Osteoblast (primary cell): ENCODE measurements around the gene SMAD3. TPM values are rescaled to one million over a fixed set of nuclear protein-coding genes. Genes with fewer than 3 reads are reported as not detected.

Source experiments
- DNase-seq: peaks from one replicate; pipeline ENCODE4 v3.0.0; 2011; ENCODE audit warnings: low spot score, mixed read lengths; ENCODE audit not compliant: insufficient read length; ENCODE audit errors: missing footprints
- H2AFZ ChIP-seq: 2 replicates; pipeline ENCODE4 v1.6.0; 2011; ENCODE audit warnings: mild to moderate bottlenecking, low read length
- H3K27ac ChIP-seq: 2 replicates; pipeline ENCODE4 v1.5.1; 2011; ENCODE audit warnings: mild to moderate bottlenecking, low read depth, low read length, moderate library complexity
- H3K27me3 ChIP-seq: 2 replicates; pipeline ENCODE4 v1.6.0; 2012; ENCODE audit warnings: mild to moderate bottlenecking, control low read depth, inconsistent platforms, low read length, moderate library complexity; ENCODE audit not compliant: insufficient read depth
- H3K36me3 ChIP-seq: 2 replicates; pipeline ENCODE4 v1.5.1; 2011; ENCODE audit warnings: mild to moderate bottlenecking, low read length, control low read depth, moderate library complexity; ENCODE audit not compliant: insufficient read depth
- H3K4me1 ChIP-seq: 2 replicates; pipeline ENCODE4 v1.5.1; 2011; ENCODE audit warnings: mild to moderate bottlenecking, low read length, control low read depth, moderate library complexity; ENCODE audit not compliant: insufficient read depth
- H3K4me2 ChIP-seq: 2 replicates; pipeline ENCODE4 v1.6.0; 2011; ENCODE audit warnings: mild to moderate bottlenecking, low read length; ENCODE audit not compliant: insufficient read depth
- H3K4me3 ChIP-seq: fragments of 200-600 bp; sonication (generic); 3 replicates; pipeline ENCODE4 v1.5.1; 2012; ENCODE audit warnings: mild to moderate bottlenecking, low read length, inconsistent platforms; ENCODE audit not compliant: insufficient read depth
- H3K79me2 ChIP-seq: 2 replicates; pipeline ENCODE4 v1.6.0; 2012; ENCODE audit warnings: mild to moderate bottlenecking, low read length, control low read depth, inconsistent platforms; ENCODE audit not compliant: insufficient read depth
- H3K9me3 ChIP-seq: 2 replicates; pipeline ENCODE4 v1.5.1; 2011; ENCODE audit warnings: low read depth, low read length, control low read depth
- H4K20me1 ChIP-seq: 2 replicates; pipeline ENCODE4 v1.6.0; 2012; ENCODE audit warnings: mild to moderate bottlenecking, low read length, control low read depth; ENCODE audit not compliant: insufficient read depth
- CTCF ChIP-seq: IDR thresholded peaks from 2 replicates; pipeline ENCODE4 v1.5.1; 2011; ENCODE audit warnings: mild to moderate bottlenecking, low read depth, low read length, moderate library complexity; ENCODE audit errors: extremely low read depth
- total RNA-seq: library from RNA; depleted of rRNA; stranded (reverse); fragments of >200 nt; gene quantifications from 2 replicates; pipeline ENCODE4 v1.2.3, GENCODE V29; 2012

Gene SMAD3
- total RNA-seq, 1 donor: 60.1 TPM

GRCh38 chr15:67031331-67031730, 34.1 kb upstream of the SMAD3 start:
- Histone ChIP-seq H3K79me2 (no peaks in the 10 kb centered on the region), H3K36me3 (no peaks in the 10 kb centered on the region), H3K4me2 (no peak overlapping the region), H3K9me3 (no peaks in the 10 kb centered on the region), H3K4me3 (no peak overlapping the region), H3K27ac (no peak overlapping the region), H2AFZ (no peak overlapping the region), H4K20me1 (no peaks in the 10 kb centered on the region), H3K4me1 (peaks cover 22% of the 10 kb centered on the region), H3K27me3 (no peaks in the 10 kb centered on the region)
- no peak for DNase-seq
- no peak for TF ChIP-seq CTCF

DNA sequence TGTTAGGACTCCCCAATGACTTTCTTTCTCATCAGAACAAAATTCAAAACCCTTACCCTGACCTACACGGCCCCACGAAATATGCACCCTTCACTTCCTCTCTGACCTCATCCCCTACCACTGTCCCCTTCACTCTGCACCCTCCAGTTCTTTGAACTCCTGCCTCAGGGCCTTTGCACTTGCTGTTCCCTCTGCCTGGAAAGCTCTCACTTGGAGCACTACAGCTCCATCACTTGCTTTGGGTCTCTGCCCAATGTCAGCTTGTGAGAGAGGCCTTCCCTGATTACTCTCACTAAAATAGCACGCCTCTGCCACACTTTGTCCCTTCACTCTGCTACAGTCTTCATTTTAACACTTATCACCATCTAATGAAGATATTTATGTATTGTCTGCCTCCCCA, 32.8 kb upstream of the SMAD3 start:
- no peaks in the 10 kb centered on the region for H3K36me3 ChIP-seq
- no peaks in the 10 kb centered on the region for H3K79me2 ChIP-seq
- H3K4me1 ChIP-seq: peaks cover 18% of the 10 kb centered on the region
- no peak for DNase-seq
- no peak for TF ChIP-seq CTCF
- no peaks in the 10 kb centered on the region for H4K20me1 ChIP-seq
- H3K4me2 ChIP-seq: no peak overlapping the region
- H3K4me3 ChIP-seq: no peak overlapping the region
- H3K27me3 ChIP-seq: no peaks in the 10 kb centered on the region
- no peak overlapping the region for H2AFZ ChIP-seq
- no peak overlapping the region for H3K27ac ChIP-seq
- H3K9me3 ChIP-seq: no peaks in the 10 kb centered on the region

GRCh38 chr15:67033012-67033411, 32.4 kb upstream of the SMAD3 start:
- Histone ChIP-seq H3K9me3 (no peaks in the 10 kb centered on the region), H3K79me2 (no peaks in the 10 kb centered on the region), H3K27me3 (no peaks in the 10 kb centered on the region), H3K27ac (no peak overlapping the region), H4K20me1 (no peaks in the 10 kb centered on the region), H3K4me2 (peak overlapping the region; percentile 74), H2AFZ (peak overlapping the region; percentile 54), H3K4me1 (peaks cover 15% of the 10 kb centered on the region), H3K4me3 (peak overlapping the region; percentile 55), H3K36me3 (no peaks in the 10 kb centered on the region)
- TF ChIP-seq CTCF: no peak
- no peak for DNase-seq

- Histone ChIP-seq H3K36me3 (no peaks in the 10 kb centered on the region), H2AFZ (peak overlapping the region; percentile 61), H3K79me2 (no peaks in the 10 kb centered on the region), H3K4me3 (peak overlapping the region; percentile 55), H3K4me2 (peak overlapping the region; percentile 74), H3K4me1 (peaks cover 11% of the 10 kb centered on the region), H3K9me3 (no peaks in the 10 kb centered on the region), H3K27ac (no peak overlapping the region), H3K27me3 (no peaks in the 10 kb centered on the region), H4K20me1 (no peaks in the 10 kb centered on the region)
- DNase-seq: no peak
- TF ChIP-seq CTCF: no peak
These were observed 31.8 kb upstream of the SMAD3 start for GRCh38 chr15:67033571-67034044.
